HG02763 (cell line): ENCODE measurements around the gene NRXN2.

Source experiments
- ATAC-seq: cut with Tn5 transposase; IDR thresholded peaks from one replicate; pipeline ENCODE4 v1.9.1; 2021; ENCODE audit warnings: mild to moderate bottlenecking, moderate library complexity; ENCODE audit not compliant: unreplicated experiment

NRXN2 gene

GRCh38 chr11:64723117-64723906 lies at the start of gene NRXN2:
Gene NRXN2 (minus strand): TSS chr11:64723197. CDS start chr11:64713699, 9,498 bp downstream.
- ATAC-seq, result peak; percentile 74

- no peak for ATAC-seq
Observed at GRCh38 chr11:64772303-64773018, 49.5 kb upstream of the NRXN2 start.

- ATAC-seq, result no peak
Observed at GRCh38 chr11:64771861-64772260, 48.9 kb upstream of the NRXN2 start.

GRCh38 chr11:64770120-64770519 lies 47.1 kb upstream of the NRXN2 start:
- no peak for ATAC-seq

- no peak for ATAC-seq
Observed at GRCh38 chr11:64769283-64769682, 46.3 kb upstream of the NRXN2 start.

- ATAC-seq, result no peak
Observed at GRCh38 chr11:64768300-64768694, 45.3 kb upstream of the NRXN2 start.

- no peak for ATAC-seq
Observed at GRCh38 chr11:64767344-64768299, 44.6 kb upstream of the NRXN2 start.

GRCh38 chr11:64766881-64767280 lies 43.9 kb upstream of the NRXN2 start:
- ATAC-seq, result no peak

- ATAC-seq, result no peak
Observed at GRCh38 chr11:64765851-64766665, 43.1 kb upstream of the NRXN2 start.

GRCh38 chr11:64765291-64765850 lies 42.4 kb upstream of the NRXN2 start:
- no peak for ATAC-seq

GRCh38 chr11:64764753-64765152 lies 41.8 kb upstream of the NRXN2 start:
- ATAC-seq, result no peak

GRCh38 chr11:64764040-64764611 lies 41.1 kb upstream of the NRXN2 start:
- ATAC-seq, result no peak

- ATAC-seq, result no peak
Observed at GRCh38 chr11:64763526-64764039, 40.6 kb upstream of the NRXN2 start.

GRCh38 chr11:64762674-64763525 lies 39.9 kb upstream of the NRXN2 start:
- no peak for ATAC-seq

- ATAC-seq, result no peak
Observed at GRCh38 chr11:64762277-64762673, 39.3 kb upstream of the NRXN2 start.

GRCh38 chr11:64760759-64761420 lies 37.9 kb upstream of the NRXN2 start:
- ATAC-seq, result no peak

- ATAC-seq, result no peak
Observed at GRCh38 chr11:64759722-64760719, 37.0 kb upstream of the NRXN2 start, which contains the start of gene PYGM. Gene PYGM (minus strand): TSS chr11:64759974. CDS start chr11:64759898, 76 bp downstream.
